K562 treated with DMSO at 1 percent for 48 hours (cell line): Measurements from ENCODE around the gene ASPN. TPM values are rescaled to one million over a fixed set of nuclear protein-coding genes. Genes with fewer than 3 reads are reported as not detected.

Experiments used
- total RNA-seq: library from RNA; unstranded; fragments of 300-600 nt; gene quantifications from 2 replicates; pipeline ENCODE4 v1.2.3, GENCODE V29; 2022; ENCODE audit warnings: low replicate concordance; ENCODE audit errors: extremely low read depth

ASPN gene
- total RNA-seq: not detected in 2 replicates

DNA sequence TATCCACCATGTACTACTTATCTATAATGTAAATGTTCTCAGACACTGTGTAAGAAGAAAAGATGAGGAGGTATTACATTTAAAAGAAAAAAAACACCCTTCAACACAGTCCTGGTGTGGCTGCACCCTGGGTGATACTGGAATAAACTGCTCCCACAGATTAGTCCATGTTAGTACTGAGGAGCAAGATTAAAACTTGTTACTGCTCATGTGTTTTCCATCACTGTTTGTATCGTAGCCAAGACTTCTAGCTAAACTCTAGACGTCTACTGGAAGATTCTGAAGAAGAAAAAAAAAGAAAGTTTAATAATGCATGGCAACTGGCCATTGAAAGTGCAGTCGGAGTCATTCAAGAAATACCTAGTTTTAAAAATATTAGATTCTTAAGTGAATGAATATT lies at the start of gene ASPN:
TSS of gene ASPN (minus strand) at position 178 of the 400 bp plus-strand sequence.

DNA sequence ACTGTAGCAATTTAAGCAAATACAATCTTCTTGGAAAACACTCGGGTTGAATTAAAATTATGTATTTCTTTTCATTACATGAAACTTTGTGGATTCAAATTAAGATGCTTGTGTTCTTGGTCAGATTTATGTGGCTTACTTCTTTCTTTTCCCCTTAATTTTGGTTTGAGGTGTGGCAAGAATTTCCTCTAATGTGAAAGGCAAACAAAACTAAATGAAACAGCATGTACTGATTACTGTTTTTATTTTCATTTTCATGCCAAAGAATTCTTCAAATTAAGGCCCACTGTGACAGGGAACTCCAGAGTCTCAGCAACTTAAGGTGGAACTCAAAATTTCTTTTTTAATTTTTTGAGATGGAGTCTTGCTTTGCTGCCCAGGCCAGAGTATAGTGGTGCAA lies 58.0 kb downstream of the ASPN start, which contains the start of gene OMD:
TSS of gene OMD (minus strand) at position 132 of the 400 bp plus-strand sequence. CDS start 6,913 bp downstream, outside the sequence.

Other genes starting within 250 kb of the ASPN start
- 130 TPM in 1 of 2 replicates, not detected in the other for gene IARS1, start 188.8 kb downstream of the ASPN start, total RNA-seq
- gene NOL8, start 157.2 kb downstream of the ASPN start, total RNA-seq: not detected in 2 replicates
- gene CENPP, start 156.6 kb downstream of the ASPN start, total RNA-seq: not detected in 2 replicates
- gene OGN, start 77.9 kb downstream of the ASPN start, total RNA-seq: not detected in 2 replicates
- gene OMD, start 58.0 kb downstream of the ASPN start, total RNA-seq: not detected in 2 replicates
- not detected in 2 replicates for gene ECM2, start 53.5 kb upstream of the ASPN start, total RNA-seq
- not detected in 2 replicates for gene IPPK, start 187.6 kb upstream of the ASPN start, total RNA-seq